T-cell (primary cell): ENCODE measurements around the gene CDH8. TPM values are rescaled to one million over a fixed set of nuclear protein-coding genes. Genes with fewer than 3 reads are reported as not detected.
"Not testable (repeated sequence)": the region's sequence is repeated elsewhere in the genome, so short reads cannot be mapped to it uniquely, and the experiment has no call there.

Source experiments
- ATAC-seq, 4 experiments: fragments of 200-7000 bp in 3 of 4; fragments of 150-1000 bp in 1 of 4; cut with Tn5 transposase; replicated peaks in 1 of 4; 1 replicate in 3 of 4; 2 replicates in 1 of 4; pipeline ENCODE4 v1.10.0; 2021; ENCODE audit warnings: moderate library complexity in 3 of 4, mild to moderate bottlenecking in 2 of 4, moderate number of reproducible peaks in 1 of 4
- CTCF ChIA-PET, 2 donors: fragments of 300-600 bp; sonication (Branson Sonifier 250); formaldehyde crosslinking; loops; one replicate each; lab custom pipeline; 2022; ENCODE audit warnings: antibody characterized with exemption in 2 of 2; lab: Charles Lee
- POLR2A ChIA-PET, 2 donors: fragments of 300-600 bp; sonication (Branson Sonifier 250); formaldehyde crosslinking; loops; one replicate each; lab custom pipeline; 2022; ENCODE audit warnings: antibody characterized with exemption in 2 of 2; lab: Charles Lee
- DNase-seq, 35 experiments: peaks; one replicate each; pipeline versions ENCODE4 v3.0.0 to v3.0.0-alpha.2; 2013 to 2023
- H3K27ac ChIP-seq: one replicate; pipeline ENCODE4 v1.5.1; 2013; ENCODE audit warnings: low read length
- H3K27me3 ChIP-seq, 2 experiments: replicated peaks in 1 of 2; 1 replicate in 1 of 2; 2 replicates in 1 of 2; pipeline versions ENCODE4 v1.6.1 to v1.7.0; 2013; ENCODE audit warnings: low read length in 1 of 2, mixed read lengths in 1 of 2; ENCODE audit not compliant: control insufficient read depth in 2 of 2, insufficient read depth in 2 of 2; ENCODE audit errors: extremely low read depth in 1 of 2
- H3K36me3 ChIP-seq, 2 donors: 1 replicate in 1 of 2; 2 replicates in 1 of 2; pipeline versions ENCODE4 v1.6.1 to v1.7.0; 2013; ENCODE audit warnings: low read length in 1 of 2; ENCODE audit not compliant: control insufficient read depth in 2 of 2, insufficient read depth in 1 of 2; ENCODE audit errors: extremely low read depth in 1 of 2
- H3K4me1 ChIP-seq, 2 experiments: 1 replicate in 1 of 2; 2 replicates in 1 of 2; pipeline versions ENCODE4 v1.6.1 to v1.7.0; 2013; ENCODE audit warnings: low read length in 2 of 2, mixed read lengths in 1 of 2; ENCODE audit not compliant: insufficient read depth in 2 of 2, control insufficient read depth in 1 of 2; ENCODE audit errors: extremely low read depth in 1 of 2
- H3K4me3 ChIP-seq, 2 donors: 1 replicate in 1 of 2; 2 replicates in 1 of 2; pipeline versions ENCODE4 v1.5.1 to v1.7.0; 2013; ENCODE audit warnings: mild to moderate bottlenecking in 2 of 2, low read length in 1 of 2, moderate library complexity in 1 of 2; ENCODE audit not compliant: control insufficient read depth in 1 of 2; ENCODE audit errors: extremely low read depth in 1 of 2
- H3K9me3 ChIP-seq: 2 replicates; pipeline ENCODE4 v1.7.0; 2013
- H3K27ac Mint-ChIP-seq, 2 donors: one replicate each; pipeline ENCODE4 v1.8.0; 2020 to 2021; ENCODE audit warnings: mild to moderate bottlenecking in 2 of 2, mixed read lengths in 2 of 2
- H3K27me3 Mint-ChIP-seq, 2 donors: one replicate each; pipeline ENCODE4 v1.8.0; 2021 to 2022; ENCODE audit warnings: mixed read lengths in 2 of 2
- H3K36me3 Mint-ChIP-seq: one replicate; pipeline ENCODE4 v1.8.0; 2021; ENCODE audit warnings: mixed read lengths
- H3K4me1 Mint-ChIP-seq, 3 donors: one replicate each; pipeline ENCODE4 v1.8.0; 2020 to 2022; ENCODE audit warnings: mixed read lengths in 3 of 3, mild to moderate bottlenecking in 1 of 3
- H3K4me3 Mint-ChIP-seq, 3 donors: one replicate each; pipeline ENCODE4 v1.8.0; 2020 to 2022; ENCODE audit warnings: mild to moderate bottlenecking in 3 of 3, mixed read lengths in 3 of 3, moderate library complexity in 3 of 3
- H3K9me3 Mint-ChIP-seq, 3 donors: one replicate each; pipeline ENCODE4 v1.8.0; 2020 to 2022; ENCODE audit warnings: mixed read lengths in 3 of 3
- WGBS: methylation state at CpG from one replicate; pipeline ENCODE4 v1.1.5; 2013; ENCODE audit warnings: missing lambda C conversion rate; ENCODE audit not compliant: insufficient coverage; 5-methylcytosine and 5-hydroxymethylcytosine counted together
- total RNA-seq, 35 experiments: library from RNA in 6 of 35; stranded (reverse) in 6 of 35; fragments of 120-200 nt in 1 of 35; gene quantifications; one replicate each; pipeline versions ENCODE4 v1.2.1 to v1.2.4 and lab custom pipeline; 2013 to 2026

The CDH8 gene
- total RNA-seq, 5 donors from 2014 or later (not counting 1 experiment from before 2014, with no cell fraction given), result 0.39 to 1.0 TPM; not detected in 3

DNA sequence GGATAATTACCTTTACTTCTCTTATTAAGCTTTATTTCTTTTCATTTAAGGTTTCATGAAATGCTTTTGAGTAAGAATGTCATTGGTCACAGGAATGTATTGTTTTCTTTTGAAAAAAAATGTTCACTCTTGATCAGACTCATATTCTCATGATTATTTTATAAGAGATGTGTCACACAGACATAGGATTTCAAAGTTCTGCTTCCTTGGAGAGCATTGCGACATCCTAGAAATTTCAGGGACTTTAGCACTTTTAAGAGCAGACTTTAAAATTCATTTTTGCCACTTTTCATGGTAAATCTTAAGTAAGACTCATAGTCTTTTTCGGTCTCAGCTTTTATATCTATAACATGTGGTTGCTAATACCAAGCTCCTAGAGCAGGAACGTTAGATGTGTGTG, 314.7 kb downstream of the CDH8 start:
- Mint-ChIP-seq H3K27me3 (no peaks in the 10 kb centered on the region), H3K36me3 (no peaks in the 10 kb centered on the region), H3K27ac (no peak overlapping the region), H3K4me1 (no peaks in the 10 kb centered on the region), H3K9me3 (peaks cover 3 to 35% (median 28%) of the 10 kb centered on the region in 3 donors), H3K4me3 (no peak overlapping the region)
- Histone ChIP-seq H3K4me1 (no peaks in the 10 kb centered on the region), H3K27me3 (no peaks in the 10 kb centered on the region), H3K4me3 (no peak overlapping the region), H3K36me3 (no peaks in the 10 kb centered on the region), H3K9me3 (no peaks in the 10 kb centered on the region), H3K27ac (no peak overlapping the region)
- CTCF ChIA-PET, result no interaction called here
- WGBS, result 86% methylated on average over 1 of the region's 3 CpGs
- DNase-seq (no peak), ATAC-seq (no peak)
- POLR2A ChIA-PET, result no interaction called here

DNA sequence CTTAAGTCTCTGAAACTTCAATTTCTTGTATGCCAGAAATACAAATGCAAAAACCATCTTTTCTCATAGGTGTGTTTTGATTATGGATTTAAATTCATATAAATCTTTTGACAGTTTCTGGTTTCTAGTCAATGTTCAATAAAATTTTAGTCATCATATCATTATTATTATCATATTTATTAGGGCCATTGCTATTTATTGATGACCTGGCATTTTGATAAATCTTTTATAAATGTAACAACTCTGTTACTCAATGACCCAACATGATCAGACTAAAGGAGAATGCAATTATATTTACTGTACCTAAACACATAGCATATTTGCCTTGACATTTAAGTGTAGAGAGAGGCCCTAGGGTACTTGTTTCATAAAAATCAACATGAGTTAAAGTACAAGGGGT, 320.8 kb downstream of the CDH8 start:
- no peaks in the 10 kb centered on the region for H3K36me3 ChIP-seq
- H3K9me3 Mint-ChIP-seq, result peaks cover 3 to 26% (median 22%) of the 10 kb centered on the region in 3 donors
- H3K36me3 Mint-ChIP-seq, result no peaks in the 10 kb centered on the region
- H3K27me3 Mint-ChIP-seq, result no peaks in the 10 kb centered on the region
- H3K4me3 Mint-ChIP-seq, result no peak overlapping the region
- ChIA-PET CTCF (no interaction called here), POLR2A (no interaction called here)
- no peak for ATAC-seq
- H3K27me3 ChIP-seq, result no peaks in the 10 kb centered on the region
- no peak overlapping the region for H3K27ac Mint-ChIP-seq
- H3K9me3 ChIP-seq, result no peaks in the 10 kb centered on the region
- H3K4me3 ChIP-seq, result no peak overlapping the region
- no peaks in the 10 kb centered on the region for H3K4me1 Mint-ChIP-seq
- no peak for DNase-seq
- no peak overlapping the region for H3K27ac ChIP-seq
- H3K4me1 ChIP-seq, result no peaks in the 10 kb centered on the region

DNA sequence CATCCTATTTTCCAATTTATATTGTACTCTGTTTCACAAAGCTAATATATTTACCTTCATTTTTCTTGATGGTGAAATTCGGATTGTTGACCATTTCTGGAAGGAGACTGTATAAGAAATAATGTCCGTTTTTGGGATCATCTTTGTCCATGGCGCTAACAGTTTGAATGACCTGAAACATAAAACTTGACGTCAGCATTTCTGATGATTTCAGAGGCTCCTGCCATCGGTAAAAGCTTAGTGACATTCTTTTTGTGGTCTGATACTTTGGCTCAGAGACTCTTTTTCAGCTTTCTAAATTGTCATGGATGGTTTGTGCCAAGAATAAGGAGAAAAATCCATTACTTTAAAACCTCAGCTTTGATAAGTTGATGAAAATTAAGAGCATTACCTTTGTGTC, 322.5 kb downstream of the CDH8 start:
- no peaks in the 10 kb centered on the region for H3K27me3 ChIP-seq
- Mint-ChIP-seq H3K27me3 (no peaks in the 10 kb centered on the region), H3K27ac (no peak overlapping the region), H3K36me3 (no peaks in the 10 kb centered on the region), H3K4me1 (no peaks in the 10 kb centered on the region), H3K4me3 (no peak overlapping the region), H3K9me3 (peaks cover 3 to 22% (median 14%) of the 10 kb centered on the region in 3 donors)
- H3K9me3 ChIP-seq, result no peaks in the 10 kb centered on the region
- ChIA-PET POLR2A (no interaction called here), CTCF (no interaction called here)
- no peaks in the 10 kb centered on the region for H3K36me3 ChIP-seq
- H3K27ac ChIP-seq, result no peak overlapping the region
- no peaks in the 10 kb centered on the region for H3K4me1 ChIP-seq
- ATAC-seq (no peak), DNase-seq (no peak)
- 81% methylated on average over 3 of the region's 5 CpGs for WGBS
- H3K4me3 ChIP-seq, result no peak overlapping the region

GRCh38 chr16:61699640-61700039, 336.6 kb downstream of the CDH8 start:
- H3K4me3 Mint-ChIP-seq, ATAC-seq, H3K36me3 ChIP-seq, H3K27ac ChIP-seq, H3K9me3 ChIP-seq, H3K4me1 Mint-ChIP-seq, H3K27me3 Mint-ChIP-seq, H3K27ac Mint-ChIP-seq, H3K27me3 ChIP-seq, POLR2A ChIA-PET, CTCF ChIA-PET, H3K36me3 Mint-ChIP-seq, H3K4me3 ChIP-seq, DNase-seq, H3K4me1 ChIP-seq: not testable (repeated sequence)
- WGBS, result 83% methylated on average over 1 of the region's 4 CpGs
- H3K9me3 Mint-ChIP-seq, result peaks cover 9 to 27% (median 19%) of the 10 kb centered on the region in 3 donors

DNA sequence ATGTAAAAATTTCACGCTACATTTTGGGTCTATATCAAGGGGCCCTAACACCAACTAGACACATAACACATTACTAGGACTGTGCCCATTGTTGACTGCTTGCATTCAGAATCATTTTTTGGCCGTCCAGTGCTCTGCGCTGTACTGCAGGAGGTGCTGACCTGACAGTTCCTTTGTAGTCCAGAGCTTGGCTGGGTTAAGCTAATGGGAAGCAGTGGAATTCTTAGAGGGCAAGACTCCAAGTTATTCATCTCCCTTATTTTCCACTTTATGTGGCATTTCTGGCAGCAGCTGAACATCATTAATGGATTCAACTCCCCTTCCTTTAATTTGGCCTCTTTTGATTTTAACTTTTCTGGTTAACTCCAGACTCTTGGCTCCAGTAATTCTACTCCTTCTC, 351.7 kb downstream of the CDH8 start:
- no peak for ATAC-seq
- Mint-ChIP-seq H3K4me1 (no peaks in the 10 kb centered on the region), H3K4me3 (no peak overlapping the region), H3K27ac (no peak overlapping the region), H3K36me3 (no peaks in the 10 kb centered on the region), H3K27me3 (no peaks in the 10 kb centered on the region), H3K9me3 (peaks cover 20 to 37% (median 24%) of the 10 kb centered on the region in 3 donors)
- 90% methylated on average over 2 of the region's 3 CpGs for WGBS
- Histone ChIP-seq H3K4me1 (no peaks in the 10 kb centered on the region), H3K27ac (no peak overlapping the region), H3K9me3 (peaks cover 2% of the 10 kb centered on the region), H3K4me3 (no peak overlapping the region), H3K36me3 (no peaks in the 10 kb centered on the region), H3K27me3 (no peaks in the 10 kb centered on the region)
- ChIA-PET POLR2A (no interaction called here), CTCF (no interaction called here)
- DNase-seq, result no peak

- Histone ChIP-seq H3K9me3 (no peaks in the 10 kb centered on the region), H3K27ac (no peak overlapping the region), H3K36me3 (no peaks in the 10 kb centered on the region), H3K4me3 (no peak overlapping the region), H3K27me3 (no peaks in the 10 kb centered on the region), H3K4me1 (no peaks in the 10 kb centered on the region)
- peaks cover 22 to 46% (median 29%) of the 10 kb centered on the region in 3 donors for H3K9me3 Mint-ChIP-seq
- H3K4me3 Mint-ChIP-seq, result no peak overlapping the region
- CTCF ChIA-PET, result no interaction called here
- H3K27me3 Mint-ChIP-seq, result no peaks in the 10 kb centered on the region
- 60% methylated on average over 3 of the region's 4 CpGs for WGBS
- H3K4me1 Mint-ChIP-seq, result no peaks in the 10 kb centered on the region
- no peaks in the 10 kb centered on the region for H3K36me3 Mint-ChIP-seq
- H3K27ac Mint-ChIP-seq, result no peak overlapping the region
- POLR2A ChIA-PET, result no interaction called here
- ATAC-seq, result no peak
- DNase-seq, result no peak
Observed at GRCh38 chr16:61681673-61682072, 354.6 kb downstream of the CDH8 start.

DNA sequence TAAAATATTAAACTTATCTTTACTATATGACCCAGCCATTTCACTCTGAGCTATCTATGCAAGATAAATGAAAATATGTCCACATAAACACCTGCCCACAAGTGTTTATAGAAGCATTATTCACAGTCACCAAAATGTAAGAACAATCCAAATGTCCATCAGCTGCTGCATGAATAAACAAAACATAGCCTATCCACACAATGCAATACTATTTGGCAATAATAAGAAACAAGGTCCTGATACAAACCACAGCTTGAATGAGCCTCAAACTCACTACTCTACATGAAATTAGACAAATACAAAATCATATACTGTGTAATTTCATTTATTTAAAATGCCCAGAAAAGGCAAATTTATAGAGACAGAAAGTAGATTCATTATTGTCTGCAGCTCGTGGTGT, 355.1 kb downstream of the CDH8 start:
- Histone ChIP-seq H3K27ac (no peak overlapping the region), H3K27me3 (no peaks in the 10 kb centered on the region), H3K4me3 (no peak overlapping the region), H3K36me3 (no peaks in the 10 kb centered on the region), H3K9me3 (no peaks in the 10 kb centered on the region), H3K4me1 (no peaks in the 10 kb centered on the region)
- Mint-ChIP-seq H3K4me1 (no peaks in the 10 kb centered on the region), H3K27me3 (no peaks in the 10 kb centered on the region), H3K4me3 (no peak overlapping the region), H3K36me3 (no peaks in the 10 kb centered on the region), H3K9me3 (peaks cover 22 to 42% (median 29%) of the 10 kb centered on the region in 3 donors), H3K27ac (no peak overlapping the region)
- ChIA-PET POLR2A (no interaction called here), CTCF (no interaction called here)
- no peak for DNase-seq
- ATAC-seq, result no peak
- WGBS, result 0% methylated on average over 1 of the region's 1 CpG
